Astrocyte of the cerebellum (primary cell): Measurements from ENCODE around the gene FRMD4A.

ENCODE experiments used
- DNase-seq: peaks from one replicate; pipeline ENCODE4 v3.0.0-alpha.2; 2011; ENCODE audit warnings: low read depth
- H3K4me3 ChIP-seq: 2 replicates; pipeline ENCODE4 v1.5.1; 2011; ENCODE audit warnings: mild to moderate bottlenecking, low read depth, low read length, moderate library complexity
- in situ Hi-C: cut with HindIII; loops from 2 replicates; pipeline ENCODE4 v1.10.0; 2017; ENCODE audit warnings: low sequenced_read_pairs
- TF ChIP-seq, protein P1 (sequence below): IDR thresholded peaks from 2 replicates; pipeline ENCODE4 v1.5.1; 2012; ENCODE audit warnings: low read length, low read depth, moderate library complexity, mild to moderate bottlenecking; ENCODE audit errors: missing control alignments

Gene FRMD4A

DNA sequence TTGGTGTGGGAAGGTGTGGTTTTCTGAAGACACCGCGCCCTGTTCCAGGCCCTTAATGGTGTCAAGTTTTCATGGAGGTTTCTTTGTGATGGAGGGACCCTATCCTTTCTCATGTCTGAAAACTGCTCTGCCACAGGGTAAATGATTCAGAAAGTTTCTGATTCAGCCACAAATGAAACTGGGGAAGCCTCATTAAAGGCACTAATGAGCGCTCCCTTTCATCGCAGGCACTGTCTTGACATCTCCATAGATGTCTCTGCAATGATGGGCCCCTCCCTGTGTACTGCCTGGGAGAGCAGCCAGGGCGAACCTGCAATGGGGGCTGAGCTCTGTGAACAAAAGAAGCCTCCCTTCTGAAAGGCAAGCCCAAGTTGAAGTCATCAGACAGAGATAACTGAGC lies 388.7 kb downstream of the FRMD4A start:
- H3K4me3 ChIP-seq, result no peak overlapping the region
- DNase-seq, result no peak
- TF ChIP-seq, protein P1, sequence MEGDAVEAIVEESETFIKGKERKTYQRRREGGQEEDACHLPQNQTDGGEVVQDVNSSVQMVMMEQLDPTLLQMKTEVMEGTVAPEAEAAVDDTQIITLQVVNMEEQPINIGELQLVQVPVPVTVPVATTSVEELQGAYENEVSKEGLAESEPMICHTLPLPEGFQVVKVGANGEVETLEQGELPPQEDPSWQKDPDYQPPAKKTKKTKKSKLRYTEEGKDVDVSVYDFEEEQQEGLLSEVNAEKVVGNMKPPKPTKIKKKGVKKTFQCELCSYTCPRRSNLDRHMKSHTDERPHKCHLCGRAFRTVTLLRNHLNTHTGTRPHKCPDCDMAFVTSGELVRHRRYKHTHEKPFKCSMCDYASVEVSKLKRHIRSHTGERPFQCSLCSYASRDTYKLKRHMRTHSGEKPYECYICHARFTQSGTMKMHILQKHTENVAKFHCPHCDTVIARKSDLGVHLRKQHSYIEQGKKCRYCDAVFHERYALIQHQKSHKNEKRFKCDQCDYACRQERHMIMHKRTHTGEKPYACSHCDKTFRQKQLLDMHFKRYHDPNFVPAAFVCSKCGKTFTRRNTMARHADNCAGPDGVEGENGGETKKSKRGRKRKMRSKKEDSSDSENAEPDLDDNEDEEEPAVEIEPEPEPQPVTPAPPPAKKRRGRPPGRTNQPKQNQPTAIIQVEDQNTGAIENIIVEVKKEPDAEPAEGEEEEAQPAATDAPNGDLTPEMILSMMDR, result no peak
- in situ Hi-C loops, result no loop called here

DNA sequence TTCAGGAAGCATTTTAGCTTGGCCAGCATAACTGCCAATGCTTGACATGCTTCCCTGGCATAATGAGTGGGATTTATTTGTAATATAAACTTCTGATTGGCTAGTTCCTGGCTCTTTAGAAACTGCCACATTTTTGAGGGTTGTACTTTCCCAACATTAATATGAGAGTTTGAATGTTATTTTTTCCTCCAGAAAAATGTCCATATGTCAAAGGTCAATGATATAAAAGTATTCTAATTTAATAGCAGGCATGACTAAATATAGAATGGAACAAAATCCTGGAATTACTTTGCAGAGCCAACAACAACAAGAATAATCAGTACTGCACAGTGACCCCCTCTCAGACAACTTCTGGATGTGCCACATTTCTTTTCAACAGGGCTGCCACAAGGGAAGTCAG lies 391.3 kb downstream of the FRMD4A start:
- TF ChIP-seq, protein P1, result no peak
- H3K4me3 ChIP-seq, result no peak overlapping the region
- in situ Hi-C loops, result no loop called here
- DNase-seq, result no peak

DNA sequence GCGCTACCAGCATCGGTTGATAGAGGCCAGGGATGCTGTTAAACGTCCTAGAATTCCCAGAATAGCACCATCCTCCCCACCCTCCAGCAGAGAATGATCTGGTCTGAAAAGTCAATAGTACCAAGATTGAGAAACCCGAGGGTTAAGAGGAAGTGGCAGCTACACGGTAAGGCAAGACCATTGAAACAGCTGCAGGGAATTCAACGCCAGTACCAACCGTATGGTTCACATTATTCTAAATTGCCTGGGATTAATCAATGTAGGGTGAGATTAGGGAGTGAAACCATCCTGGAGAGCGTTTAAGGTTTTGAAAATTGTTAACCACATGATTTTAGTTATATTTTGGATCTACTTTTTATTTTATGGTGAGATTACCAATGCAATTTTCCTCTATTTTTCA lies 391.8 kb downstream of the FRMD4A start:
- DNase-seq, result no peak
- in situ Hi-C loops, result no loop called here
- TF ChIP-seq, protein P1, result no peak
- no peak overlapping the region for H3K4me3 ChIP-seq

DNA sequence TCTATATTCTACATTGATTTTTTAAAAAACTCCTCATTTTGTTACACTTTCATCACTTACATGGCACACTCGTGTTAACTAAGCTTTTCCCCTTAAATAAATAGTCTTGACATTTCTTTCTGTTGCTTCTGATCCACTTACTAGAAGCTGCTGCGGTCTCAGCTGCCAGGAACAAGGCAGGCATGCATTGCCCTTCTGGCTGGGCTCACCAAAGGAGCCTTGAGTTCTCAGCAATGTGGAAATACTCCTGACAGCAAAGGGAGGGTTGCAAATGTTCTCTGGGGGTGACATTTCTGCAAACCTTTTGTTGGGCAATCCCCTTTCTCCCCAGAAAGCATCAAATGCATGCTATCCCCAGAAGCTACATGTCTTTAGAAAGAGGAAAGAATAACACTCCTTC lies 393.9 kb downstream of the FRMD4A start:
- in situ Hi-C loops, result no loop called here
- DNase-seq, result no peak
- H3K4me3 ChIP-seq, result no peak overlapping the region
- TF ChIP-seq, protein P1, result no peak

DNA sequence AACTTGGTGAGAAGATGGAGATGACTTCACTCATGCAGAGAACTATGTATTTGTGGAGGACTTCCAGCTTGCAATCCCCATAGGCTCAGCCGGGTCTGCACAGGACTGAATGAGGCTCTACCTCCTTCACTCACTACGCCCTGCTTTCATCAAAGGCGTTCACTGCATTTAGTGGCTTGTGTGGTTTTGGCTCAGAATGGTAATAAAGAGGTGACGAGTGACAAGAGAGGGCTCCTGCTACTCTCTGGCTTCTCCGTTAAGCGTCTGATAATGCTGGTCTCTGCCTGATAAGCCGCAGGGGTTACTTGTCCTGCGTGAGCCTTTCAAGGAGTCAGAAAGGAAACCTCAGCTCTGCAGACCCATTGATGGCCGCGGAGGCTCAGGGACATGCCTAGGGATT lies 400.6 kb downstream of the FRMD4A start:
- DNase-seq, result no peak
- no peak overlapping the region for H3K4me3 ChIP-seq
- in situ Hi-C loops, result no loop called here
- TF ChIP-seq, protein P1, result no peak

DNA sequence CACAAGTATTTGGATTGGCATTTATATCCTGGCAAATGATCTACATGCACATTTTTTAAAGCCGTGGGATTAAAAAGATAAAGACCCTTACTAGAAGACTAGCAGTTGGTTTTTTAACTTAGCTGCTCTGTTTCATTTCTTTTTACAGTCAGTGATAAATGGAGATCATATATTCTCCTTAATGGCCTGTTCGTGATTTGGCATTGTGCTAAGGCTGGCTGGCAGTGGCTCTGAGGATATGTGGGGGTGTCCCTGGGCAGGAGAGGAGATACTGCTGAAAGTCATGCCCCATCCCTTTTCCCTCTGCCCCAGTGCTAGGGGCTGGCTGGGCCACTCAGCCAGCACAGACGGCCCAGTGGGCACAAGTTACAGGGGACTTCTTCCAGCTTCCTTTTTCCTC lies 402.3 kb downstream of the FRMD4A start:
- in situ Hi-C loops, result no loop called here
- DNase-seq, result no peak

More for the DNA sequence above, 402.3 kb downstream of the FRMD4A start:
- H3K4me3 ChIP-seq, result no peak overlapping the region
- TF ChIP-seq, protein P1, result no peak
